A549 (cell line): ENCODE data around the gene FOXQ1.

ENCODE experiments used
- BHLHE40 ChIP-seq: IDR thresholded peaks from 2 replicates; pipeline ENCODE4 v1.6.1; 2012; ENCODE audit warnings: low read depth, low read length, inconsistent platforms
- CEBPB ChIP-seq, 2 experiments: fragments of >200 bp in 1 of 2; sonication (Bioruptor Twin) in 1 of 2; formaldehyde crosslinking in 1 of 2; IDR thresholded peaks; 2 replicates each; pipeline ENCODE4 v1.6.1; 2012 to 2016
- CTCF ChIP-seq: fragments of >200 bp; sonication (Bioruptor Twin); formaldehyde crosslinking; IDR thresholded peaks from 3 replicates; pipeline ENCODE4 v1.5.1; 2016
- EP300 ChIP-seq, 2 experiments: fragments of >200 bp; sonication (Bioruptor Twin); formaldehyde crosslinking; IDR thresholded peaks; 2 replicates in 1 of 2; 3 replicates in 1 of 2; pipeline ENCODE4 v1.6.1; 2016 to 2017
- HDAC2 ChIP-seq: fragments of 200-600 bp; sonication (generic); IDR thresholded peaks from 2 replicates; pipeline ENCODE4 v1.6.1; 2016
- HMGXB4 ChIP-seq: fragments of 250-450 bp; sonication (Bioruptor Pico); IDR thresholded peaks from 2 replicates; pipeline ENCODE4 v1.5.0; 2021; ENCODE audit warnings: mild to moderate bottlenecking, moderate library complexity, borderline replicate concordance
- JUNB ChIP-seq: fragments of >200 bp; sonication (Bioruptor Twin); formaldehyde crosslinking; IDR thresholded peaks from 2 replicates; pipeline ENCODE4 v1.6.1; 2016
- POLR2A ChIP-seq: IDR thresholded peaks from 2 replicates; pipeline ENCODE4 v1.6.1; 2012; ENCODE audit warnings: mild to moderate bottlenecking, low read length
- POLR2AphosphoS2 ChIP-seq: conservative IDR thresholded peaks from 2 replicates; pipeline ENCODE4 v1.6.1; 2012; ENCODE audit warnings: low read length, improper control_type of control experiment, inconsistent platforms
- RAD21 ChIP-seq, 2 experiments: fragments of >200 bp in 1 of 2; sonication (Bioruptor Twin) in 1 of 2; formaldehyde crosslinking in 1 of 2; IDR thresholded peaks in 1 of 2; conservative IDR thresholded peaks in 1 of 2; 2 replicates in 1 of 2; 3 replicates in 1 of 2; pipeline ENCODE4 v1.6.1; 2012 to 2018; ENCODE audit warnings: inconsistent platforms in 1 of 2
- USF2 ChIP-seq: fragments of 450-650 bp; IDR thresholded peaks from 2 replicates; pipeline ENCODE4 v1.6.1; 2014; ENCODE audit warnings: antibody characterized with exemption
- ZC3H11A ChIP-seq: fragments of 450-650 bp; IDR thresholded peaks from 2 replicates; pipeline ENCODE4 v1.6.1; 2014; ENCODE audit warnings: antibody characterized with exemption, mild to moderate bottlenecking
- ZFP36 ChIP-seq: fragments of 450-650 bp; IDR thresholded peaks from 2 replicates; pipeline ENCODE4 v1.6.1; 2014; ENCODE audit warnings: borderline replicate concordance; ENCODE audit not compliant: partially characterized antibody

- TF ChIP-seq CTCF (no peak), USF2 (no peak), BHLHE40 (no peak), CEBPB (IDR thresholded peaks at IDR 0.05) (no peak), ZC3H11A (no peak), HDAC2 (no peak), RAD21 (conservative IDR thresholded peaks at IDR 0.05 in 1 of 2, IDR thresholded peaks at IDR 0.05 in 1 of 2) (no peak), JUNB (no peak), ZFP36 (no peak), HMGXB4 (CRISPR knock-in tag) (no peak), POLR2AphosphoS2 (no peak), EP300 (IDR thresholded peaks at IDR 0.05) (no peak), POLR2A (no peak)
Measured at GRCh38 chr6:1351381-1352008, 39.6 kb downstream of the FOXQ1 start.
